Measurements from ENCODE around the gene COMMD1.
"Not testable (repeated sequence)": the region's sequence is repeated elsewhere in the genome, so short reads cannot be mapped to it uniquely, and the experiment has no call there.

Gene COMMD1

DNA sequence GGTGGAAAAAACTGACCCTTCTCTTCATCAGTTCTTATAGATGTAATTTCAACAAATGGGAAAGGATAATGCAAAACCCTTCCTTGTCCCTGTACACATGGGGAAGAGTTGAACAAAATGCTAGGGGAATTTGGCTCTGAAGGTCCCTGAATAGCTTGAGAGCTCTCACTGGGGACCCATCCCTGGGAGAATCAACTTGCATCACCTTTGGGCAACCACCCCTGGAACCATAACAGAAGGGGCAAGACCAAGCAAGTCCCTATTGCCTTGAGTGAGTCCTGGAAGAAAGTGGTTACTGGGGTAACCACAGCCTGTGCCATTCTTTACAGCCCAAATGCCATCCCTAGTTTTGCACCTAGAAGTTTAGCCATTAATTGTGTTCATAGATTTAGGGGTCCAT lies 238.2 kb downstream of the COMMD1 start:
- FAIRE-seq: no peak

DNA sequence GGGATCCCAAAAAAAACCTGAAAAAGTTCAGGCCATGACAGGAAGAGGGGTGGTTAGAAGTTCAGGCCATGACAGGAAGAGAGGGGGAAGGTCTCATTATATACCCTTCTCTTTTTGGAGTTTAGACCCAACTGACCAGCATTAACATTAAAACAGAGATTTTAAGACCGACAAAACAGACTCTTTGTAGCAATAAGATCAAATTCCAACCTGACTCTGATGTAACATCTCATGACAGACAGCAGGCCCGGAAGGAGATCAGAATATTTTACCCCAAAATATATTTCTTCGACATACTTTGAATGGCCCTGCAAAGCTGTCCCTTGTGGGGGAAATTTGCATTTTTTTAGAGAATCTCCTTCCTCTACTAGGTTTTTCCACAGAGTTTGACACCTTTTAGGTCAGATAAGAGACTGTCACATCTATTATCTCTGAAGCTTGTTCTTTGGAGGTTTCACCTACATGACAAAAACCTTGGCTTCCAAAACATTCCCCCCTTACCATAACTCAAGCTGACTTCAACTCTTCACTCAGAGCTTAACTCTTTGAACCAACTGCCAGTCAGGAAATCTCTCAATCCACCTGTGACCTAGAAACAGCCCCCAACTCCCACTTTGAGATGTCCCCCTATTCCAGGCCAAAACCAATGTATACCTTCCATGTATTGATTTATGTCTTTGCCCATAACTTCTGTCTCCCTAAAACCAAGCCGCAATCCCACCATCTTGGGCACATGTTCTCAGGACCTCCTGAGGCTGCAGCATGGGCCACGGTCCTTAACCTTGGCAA lies 239.4 kb downstream of the COMMD1 start:
- FAIRE-seq: no peak

DNA sequence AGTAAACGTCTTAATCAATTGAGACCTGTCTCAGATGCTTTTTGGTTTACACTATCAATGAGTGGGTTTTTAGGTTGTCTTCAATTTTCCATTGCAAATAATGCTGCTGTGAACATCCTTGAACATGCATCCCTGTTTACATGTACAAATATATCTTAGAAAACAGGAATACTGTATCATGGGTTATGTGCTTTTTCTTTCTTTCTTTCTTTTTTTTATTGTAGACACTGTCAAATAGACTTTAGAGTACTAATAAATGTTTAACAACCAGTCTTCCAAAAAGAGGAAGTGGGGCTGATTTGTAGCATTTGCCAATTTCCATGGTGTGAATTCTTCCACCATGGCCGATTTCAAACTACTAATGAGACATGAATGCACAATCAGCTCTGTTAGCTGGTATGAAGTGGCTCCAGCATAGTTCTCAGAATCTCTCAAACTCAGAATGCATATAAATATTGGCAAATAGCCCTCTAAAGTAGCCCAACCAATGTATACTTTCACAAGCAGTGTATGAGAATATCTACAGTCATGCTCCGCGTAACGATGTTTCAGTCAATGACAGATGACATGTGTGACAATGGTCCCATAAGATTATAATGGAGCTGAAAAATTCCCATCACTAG lies 240.1 kb downstream of the COMMD1 start:
- no peak for FAIRE-seq

DNA sequence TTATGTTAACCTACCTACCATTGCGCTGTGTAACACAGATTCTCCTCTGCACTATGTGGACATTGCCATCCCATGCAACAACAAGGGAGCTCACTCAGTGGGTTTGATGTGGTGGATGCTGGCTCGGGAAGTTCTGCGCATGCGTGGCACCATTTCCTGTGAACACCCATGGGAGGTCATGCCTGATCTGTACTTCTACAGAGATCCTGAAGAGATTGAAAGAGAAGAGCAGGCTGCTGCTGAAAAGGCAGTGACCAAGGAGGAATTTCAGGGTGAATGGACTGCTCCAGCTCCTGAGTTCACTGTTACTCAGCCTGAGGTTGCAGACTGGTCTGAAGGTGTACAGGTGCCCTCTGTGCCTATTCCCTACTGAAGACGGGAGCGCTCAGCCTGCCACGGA lies 241.3 kb downstream of the COMMD1 start:
- not testable (repeated sequence) for FAIRE-seq

DNA sequence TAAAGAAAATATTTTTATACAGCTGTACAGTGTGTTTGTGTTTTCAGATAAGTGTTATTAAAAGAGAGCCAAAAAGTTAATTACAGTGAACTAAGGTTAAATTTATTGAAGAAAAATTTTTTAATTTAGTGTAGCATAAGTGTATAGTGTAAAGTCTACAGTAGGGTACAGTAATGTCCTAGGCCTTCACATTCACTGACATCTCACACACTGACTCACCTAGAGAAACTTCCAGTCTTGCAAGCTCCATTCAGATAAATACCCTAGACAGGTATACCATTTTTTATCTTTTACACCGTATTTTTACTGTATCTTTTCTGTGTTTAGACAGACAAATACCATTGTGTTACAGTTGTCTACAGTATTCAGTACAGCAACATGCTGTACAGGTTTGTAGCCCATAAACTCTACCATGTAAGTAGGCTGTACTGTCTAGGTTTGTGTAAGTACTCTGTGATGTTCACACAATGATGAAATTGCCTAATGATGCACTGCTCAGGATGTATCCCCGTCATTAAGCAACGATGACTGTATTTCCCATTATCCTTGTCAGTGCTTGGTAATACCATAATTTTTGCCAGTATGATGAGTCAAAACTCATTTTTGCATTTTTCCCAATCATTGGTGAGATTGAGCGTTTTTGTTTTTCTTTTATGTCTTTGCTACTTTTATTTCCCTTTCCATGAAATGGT lies 242.3 kb downstream of the COMMD1 start:
- FAIRE-seq: no peak

DNA sequence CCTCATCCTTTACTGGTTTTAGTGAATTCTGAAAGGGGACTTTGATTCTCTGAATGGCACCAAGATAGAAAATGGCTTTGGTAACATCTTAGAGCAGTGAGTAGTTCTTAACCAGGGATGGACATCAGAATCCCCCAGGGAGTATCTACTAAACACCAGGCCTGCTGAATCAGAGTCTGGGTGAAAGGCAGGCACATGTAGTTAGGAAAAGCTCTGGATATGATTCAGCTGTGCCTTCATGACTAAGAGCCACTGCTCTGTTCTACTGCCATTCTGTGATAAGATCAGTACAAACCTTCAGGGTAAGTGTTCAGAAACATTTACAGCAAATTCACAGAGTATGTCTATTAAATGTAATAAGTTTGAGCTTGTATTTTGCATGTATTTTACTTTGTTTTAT lies 244.2 kb downstream of the COMMD1 start:
- FAIRE-seq: no peak

DNA sequence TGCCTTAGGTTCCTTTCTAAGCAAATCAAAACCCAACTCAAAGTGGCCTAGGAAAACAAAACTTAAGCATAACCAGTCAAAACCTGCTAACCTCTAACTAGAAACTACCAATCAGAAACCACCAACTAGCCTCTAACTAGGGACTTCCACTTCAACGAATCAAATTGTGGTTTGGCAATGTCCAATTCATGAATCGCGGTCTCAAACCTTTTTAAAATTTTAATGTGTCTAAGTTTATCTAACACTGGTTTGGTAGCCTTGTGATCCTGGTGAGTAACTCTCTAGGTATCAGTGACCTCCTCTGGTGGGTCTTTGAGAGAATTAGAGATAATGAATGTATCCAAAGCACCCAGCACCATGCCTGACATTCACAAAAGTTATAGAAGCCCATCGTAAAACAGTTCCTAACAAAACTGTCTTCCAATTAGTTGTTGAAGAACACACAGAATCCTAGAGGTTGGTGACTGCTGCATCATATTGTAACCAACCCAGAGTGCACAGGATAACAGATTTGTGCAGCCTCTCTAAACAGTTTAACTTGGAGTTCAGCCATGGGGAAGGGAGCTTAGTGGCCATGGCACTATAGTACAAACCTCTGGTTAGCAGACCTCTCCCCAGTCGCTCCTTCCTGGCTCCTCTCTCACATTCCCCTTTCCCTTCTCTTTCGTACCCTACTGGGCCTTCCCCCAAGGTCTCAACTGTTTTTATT lies 245.3 kb downstream of the COMMD1 start:
- FAIRE-seq: no peak

DNA sequence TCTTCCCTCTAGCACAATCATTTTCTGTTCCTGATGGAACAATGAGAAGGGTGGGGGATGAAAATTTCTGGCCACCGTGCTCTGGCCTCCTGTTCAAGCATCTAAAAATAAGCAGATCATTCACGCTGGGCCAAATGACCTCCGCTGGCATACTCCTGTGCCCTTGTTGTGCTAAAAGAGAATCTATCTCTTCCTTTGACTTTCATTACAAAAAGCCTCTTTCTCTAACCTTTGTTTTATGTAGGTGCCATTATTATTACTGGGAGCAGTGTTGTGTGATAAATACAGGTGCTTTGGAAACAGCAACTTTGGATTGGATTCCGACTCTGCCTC lies 245.8 kb downstream of the COMMD1 start:
- no peak for FAIRE-seq

DNA sequence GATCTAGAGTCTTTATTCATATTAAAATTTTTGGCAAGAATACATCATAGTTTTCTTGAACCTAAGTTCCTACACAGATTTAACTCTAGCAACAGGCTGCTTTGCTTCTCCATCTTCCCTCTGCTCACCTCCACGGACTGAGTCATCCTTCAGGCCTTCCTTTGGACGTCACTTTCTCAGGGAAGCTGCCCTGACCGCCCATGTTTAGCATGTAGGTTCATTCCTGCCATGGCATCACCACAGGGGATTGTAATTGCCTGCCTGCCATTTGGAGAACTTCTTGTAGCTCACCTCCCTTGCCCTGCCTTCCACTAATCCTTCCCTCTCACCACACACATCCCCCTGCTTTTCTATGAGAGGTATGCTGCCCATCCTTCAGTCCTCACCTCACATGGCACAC lies 246.5 kb downstream of the COMMD1 start:
- FAIRE-seq: no peak

DNA sequence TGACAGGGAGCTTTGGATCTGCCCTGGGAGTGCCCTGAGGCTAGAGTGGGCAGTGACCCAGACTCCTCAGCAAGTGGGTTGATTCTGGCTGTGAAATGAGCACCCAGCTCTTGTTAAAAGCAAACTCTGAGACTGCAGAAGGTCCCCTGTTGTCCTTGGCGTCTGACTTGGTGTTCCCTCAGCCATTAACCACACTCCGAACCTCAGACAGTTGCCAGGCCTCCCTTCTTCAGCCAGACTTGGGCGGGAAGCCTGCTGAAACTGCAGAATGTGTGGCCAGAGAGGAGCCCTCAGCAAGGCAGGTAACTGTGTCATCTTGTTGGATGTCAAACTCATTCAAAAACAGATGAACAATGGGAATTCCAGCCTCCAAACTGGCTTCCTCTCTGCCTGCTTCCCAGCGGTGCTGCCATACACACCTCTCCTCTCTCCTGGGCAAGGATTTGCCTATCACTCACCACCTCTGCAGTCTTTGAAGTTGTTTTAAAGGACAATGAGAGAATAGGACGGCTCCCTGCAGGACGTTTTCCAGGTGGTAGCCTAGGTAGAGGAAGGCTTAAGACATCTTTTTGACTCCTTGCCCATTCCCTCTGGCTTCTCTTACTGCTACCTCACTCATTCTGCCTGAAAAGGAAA lies 251.5 kb downstream of the COMMD1 start:
- FAIRE-seq: no peak

DNA sequence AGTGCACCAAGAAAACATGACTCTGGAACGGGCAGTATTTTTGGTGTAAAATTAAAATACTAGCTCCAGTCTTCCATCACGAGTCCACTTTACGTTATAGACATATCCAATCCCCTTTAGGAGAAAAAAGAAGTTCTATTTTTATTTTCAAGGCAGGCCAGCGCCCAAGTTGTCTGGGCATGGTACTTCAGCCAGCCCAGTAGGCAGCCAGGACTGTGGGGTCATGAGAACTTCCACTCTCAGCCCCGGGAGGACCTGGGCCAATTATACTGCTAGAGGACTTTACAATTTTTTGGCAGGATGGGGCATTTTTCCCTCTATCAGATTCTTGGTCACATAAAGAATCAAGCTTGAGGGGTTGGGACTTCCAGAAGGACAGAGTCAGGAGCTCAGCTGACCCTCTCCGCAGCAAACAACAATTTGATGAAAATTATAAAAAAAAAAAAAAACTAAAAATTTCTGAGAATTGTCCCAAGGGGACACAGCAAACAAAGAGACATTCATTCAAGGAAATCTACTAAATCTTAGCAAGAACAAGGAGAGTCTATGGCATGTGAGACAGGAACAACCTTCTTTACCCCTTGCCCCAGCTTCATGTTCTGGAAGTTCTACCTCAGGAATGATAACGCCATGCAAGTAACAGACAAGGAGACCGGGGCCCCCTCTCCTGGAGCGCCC lies 253.1 kb downstream of the COMMD1 start:
- no peak for FAIRE-seq

DNA sequence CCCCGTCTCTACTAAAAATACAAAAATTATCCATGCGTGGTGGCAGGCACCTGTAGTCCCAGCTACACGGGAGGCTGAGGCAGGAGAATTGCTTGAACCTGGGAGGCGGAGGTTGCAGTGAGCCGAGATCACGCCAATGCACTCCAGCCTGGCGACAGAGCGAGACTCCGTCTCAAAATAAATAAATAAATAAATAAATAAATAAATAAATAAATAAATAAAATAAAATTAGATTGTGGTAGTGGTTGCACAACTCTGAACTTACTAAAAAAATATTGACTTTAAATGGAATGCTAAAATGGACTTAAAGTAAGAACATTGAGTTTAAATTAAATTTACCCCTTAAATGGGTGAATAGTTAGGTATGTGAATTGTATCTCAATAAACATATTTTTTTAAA lies 255.2 kb downstream of the COMMD1 start:
- peak; percentile 35 for FAIRE-seq

DNA sequence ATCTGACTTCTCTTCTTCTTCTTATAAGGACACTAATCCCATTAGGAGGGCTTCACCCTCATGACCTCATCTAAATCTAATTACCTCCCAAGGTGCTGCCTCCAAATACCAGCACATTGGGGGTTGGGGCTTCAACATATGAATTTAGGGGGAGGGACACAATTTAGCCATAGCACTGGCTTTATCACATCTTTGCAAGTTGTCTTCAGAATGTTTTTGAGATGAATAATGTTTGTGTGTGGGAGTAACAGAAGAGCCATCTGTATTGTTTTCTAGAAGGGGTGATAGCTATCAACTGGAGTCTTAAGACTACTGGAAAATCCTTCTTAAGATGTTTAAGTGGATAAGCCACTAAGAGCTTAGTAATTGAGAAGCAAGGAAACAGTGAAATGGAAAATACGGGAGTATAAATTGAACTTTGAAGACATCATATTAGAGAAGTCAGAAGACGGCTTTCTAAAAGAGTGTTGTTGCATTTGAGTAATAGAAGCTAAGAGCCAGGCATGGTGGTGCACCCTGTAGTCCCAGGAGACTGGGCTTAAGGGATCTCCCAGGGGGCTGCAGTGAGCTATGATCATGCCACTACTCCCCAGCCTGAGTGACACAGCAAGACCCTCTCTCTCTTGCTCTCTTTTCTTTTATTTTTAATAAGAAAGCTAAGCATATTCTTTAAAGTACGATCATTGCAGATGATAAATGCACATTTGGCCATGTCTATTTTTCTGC lies 257.8 kb downstream of the COMMD1 start:
- no peak for FAIRE-seq

DNA sequence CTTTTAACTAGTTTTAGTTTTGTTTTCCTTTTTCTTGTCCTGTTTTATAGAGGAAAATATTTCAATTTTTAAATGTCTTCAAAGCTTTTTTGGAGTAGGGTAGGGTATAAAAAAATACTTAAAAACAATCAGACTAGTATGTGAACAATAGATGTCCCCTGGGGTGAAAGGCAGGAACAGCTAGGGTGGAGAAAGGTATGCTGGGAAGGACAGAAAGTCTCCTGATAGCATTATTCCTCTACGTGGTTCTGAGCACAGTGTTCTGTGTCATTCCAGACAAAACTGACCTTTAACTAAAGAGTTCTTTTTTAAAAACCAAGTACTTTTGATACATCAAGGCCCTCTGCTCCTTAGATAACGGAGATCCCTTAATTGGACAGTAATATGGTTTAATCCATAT lies 258.4 kb downstream of the COMMD1 start:
- no peak for FAIRE-seq

DNA sequence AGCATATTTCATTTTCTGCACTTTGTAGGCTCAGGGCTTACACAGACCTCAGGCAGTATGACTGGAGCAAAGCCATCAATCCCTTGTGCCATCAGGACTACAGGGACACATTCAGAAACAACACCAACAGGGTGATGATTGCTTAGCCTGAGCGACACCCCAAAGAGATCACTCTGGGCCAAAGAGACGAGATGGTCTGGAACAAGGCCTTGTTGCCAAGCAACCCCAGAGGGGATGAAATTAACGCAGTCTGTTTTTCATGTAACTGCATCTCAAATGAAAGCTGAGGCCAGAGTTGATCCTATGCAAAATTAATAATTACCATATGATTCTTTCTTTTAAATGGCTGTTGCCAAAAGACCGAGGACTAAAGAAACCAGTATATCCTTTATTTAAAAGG lies 270.3 kb downstream of the COMMD1 start:
- FAIRE-seq: no peak

DNA sequence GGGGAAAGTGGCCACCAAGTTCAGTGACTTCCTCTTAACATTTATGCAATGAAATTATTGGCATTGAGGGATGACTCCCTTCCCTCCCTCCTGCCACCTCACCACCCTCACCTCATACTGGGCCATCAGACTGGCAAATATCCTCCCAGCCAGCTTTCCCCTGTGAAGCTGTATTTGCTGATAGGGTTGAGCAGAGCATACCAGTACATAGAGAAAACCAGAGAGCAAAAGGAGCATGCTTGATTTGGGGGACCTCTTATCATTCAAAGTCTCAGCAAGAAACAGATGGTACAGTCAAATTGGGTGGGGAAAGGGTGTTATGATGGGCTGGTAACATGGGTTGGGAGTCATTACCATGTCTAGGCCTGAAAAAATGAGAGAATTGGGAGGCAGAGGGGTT lies 271.3 kb downstream of the COMMD1 start:
- FAIRE-seq: no peak

DNA sequence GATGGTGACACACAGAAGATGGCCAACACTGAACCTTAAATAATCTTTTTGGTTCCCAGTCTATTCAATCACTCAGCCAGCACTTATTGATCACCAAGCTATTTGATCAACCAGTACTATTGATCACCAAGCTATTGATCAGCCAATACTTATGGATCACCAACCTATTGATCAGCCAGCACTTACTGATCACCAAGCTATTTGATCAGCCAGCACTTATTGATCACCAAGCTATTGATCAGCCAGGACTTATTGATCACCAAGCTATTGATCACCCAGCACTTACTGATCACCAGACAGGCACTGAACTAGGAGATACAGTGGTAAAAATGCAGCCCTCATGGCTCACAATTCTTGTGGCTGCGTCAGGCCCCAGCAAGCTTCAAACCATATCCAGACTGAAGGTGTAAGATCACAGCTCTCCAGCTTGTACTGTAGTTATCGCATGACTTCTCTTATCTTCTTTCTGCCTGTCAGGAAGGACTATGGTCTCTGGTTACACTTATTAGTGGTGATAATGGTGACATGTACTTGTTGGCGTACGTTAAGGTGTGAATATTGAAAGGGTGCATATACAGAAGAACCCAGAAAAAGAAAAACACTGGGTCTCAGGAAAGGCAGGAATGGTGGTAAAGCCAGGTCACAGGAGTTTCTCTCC lies 272.0 kb downstream of the COMMD1 start:
- FAIRE-seq: no peak

DNA sequence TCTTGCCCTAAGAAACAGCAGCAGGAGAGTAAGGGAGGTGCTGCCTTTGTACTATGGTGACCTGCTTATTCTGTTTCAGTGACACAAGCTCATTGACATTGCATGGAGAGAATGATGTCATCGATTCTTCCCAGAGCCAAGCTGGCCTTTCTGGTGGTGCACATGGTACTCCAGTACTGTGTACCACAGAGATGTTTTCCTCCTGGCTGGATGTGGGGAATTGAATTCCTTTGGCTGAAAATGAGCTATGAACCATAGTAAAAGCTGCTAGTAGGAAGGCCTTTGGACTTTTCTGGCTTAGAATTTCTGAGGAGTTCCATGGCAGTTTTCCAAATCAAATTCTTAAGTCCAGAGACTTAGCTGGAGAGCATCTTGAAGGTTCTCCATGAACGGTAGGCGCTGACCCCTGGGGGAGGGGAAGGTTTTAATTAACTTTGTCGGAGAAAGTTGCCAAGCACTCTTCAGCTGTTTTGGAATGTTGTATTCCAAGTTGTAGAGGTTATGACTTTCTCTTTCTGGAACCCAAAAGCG lies 273.3 kb downstream of the COMMD1 start:
- no peak for FAIRE-seq

DNA sequence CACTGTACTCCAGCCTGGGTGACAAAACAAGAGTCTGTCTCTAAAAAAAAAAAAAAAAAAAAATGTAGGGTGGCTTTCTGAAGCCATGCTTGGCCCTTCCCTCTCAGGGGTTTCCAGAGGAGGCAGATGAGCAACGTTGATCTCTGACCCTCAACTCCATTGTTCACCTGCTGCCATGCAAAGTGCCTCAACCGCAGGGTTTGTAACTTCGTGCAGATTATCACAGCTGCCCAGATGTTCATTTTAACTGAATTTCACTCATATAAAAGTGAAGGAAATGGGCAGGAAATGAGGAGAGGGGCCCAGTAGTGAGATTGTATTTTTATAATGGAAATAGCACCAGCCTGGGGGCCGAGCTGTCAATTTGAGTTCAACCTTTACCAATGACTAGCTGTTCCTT lies 275.5 kb downstream of the COMMD1 start:
- FAIRE-seq: no peak

DNA sequence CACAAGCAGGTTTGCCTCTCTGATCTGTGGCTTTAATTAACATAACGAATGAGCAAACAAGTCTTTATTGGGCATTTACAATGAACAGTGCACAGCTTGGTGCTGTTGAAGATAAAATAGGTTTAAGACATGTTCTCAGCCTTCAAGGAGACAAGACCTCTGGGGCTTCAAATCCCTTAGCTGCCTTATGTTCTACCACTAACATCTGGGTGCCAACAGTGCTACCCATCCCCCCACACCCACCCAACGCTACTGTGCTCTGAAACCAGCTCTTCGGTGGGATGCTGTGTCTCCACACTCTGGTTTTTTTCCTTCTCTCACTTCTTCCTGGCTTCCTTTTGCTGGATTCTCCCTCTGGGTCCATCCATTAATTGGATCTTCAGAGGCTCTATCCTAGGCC lies 276.4 kb downstream of the COMMD1 start:
- FAIRE-seq: no peak
